GM21390 (cell line): ENCODE results near the gene GPR152.

Source experiments
- ATAC-seq: cut with Tn5 transposase; IDR thresholded peaks from one replicate; pipeline ENCODE4 v1.9.1; 2021; ENCODE audit not compliant: unreplicated experiment

The GPR152 gene, protein sequence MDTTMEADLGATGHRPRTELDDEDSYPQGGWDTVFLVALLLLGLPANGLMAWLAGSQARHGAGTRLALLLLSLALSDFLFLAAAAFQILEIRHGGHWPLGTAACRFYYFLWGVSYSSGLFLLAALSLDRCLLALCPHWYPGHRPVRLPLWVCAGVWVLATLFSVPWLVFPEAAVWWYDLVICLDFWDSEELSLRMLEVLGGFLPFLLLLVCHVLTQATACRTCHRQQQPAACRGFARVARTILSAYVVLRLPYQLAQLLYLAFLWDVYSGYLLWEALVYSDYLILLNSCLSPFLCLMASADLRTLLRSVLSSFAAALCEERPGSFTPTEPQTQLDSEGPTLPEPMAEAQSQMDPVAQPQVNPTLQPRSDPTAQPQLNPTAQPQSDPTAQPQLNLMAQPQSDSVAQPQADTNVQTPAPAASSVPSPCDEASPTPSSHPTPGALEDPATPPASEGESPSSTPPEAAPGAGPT

DNA sequence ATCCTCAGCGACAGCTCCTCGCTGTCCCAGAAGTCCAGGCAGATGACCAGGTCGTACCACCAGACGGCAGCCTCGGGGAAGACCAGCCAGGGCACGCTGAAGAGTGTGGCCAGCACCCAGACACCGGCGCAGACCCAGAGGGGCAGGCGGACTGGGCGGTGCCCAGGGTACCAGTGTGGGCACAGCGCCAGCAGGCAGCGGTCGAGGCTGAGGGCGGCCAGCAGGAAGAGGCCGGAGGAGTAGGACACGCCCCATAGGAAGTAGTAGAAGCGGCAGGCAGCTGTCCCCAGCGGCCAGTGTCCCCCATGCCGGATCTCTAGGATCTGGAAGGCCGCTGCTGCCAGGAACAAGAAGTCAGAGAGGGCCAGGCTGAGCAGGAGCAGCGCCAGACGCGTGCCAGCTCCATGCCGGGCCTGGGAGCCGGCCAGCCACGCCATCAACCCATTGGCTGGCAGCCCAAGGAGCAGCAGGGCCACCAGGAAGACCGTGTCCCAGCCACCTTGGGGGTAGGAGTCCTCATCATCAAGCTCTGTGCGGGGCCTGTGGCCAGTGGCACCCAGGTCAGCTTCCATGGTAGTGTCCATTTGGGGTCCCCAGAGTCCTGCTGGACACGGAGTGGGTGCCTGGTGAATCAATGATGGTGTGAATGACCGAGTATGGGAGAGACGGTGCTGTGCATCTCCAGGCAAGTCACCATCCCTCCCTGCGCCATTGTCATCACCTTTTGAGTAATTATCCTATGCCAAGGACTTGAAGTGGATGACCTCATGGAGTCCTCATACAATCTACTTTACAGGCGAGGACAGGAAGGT lies at the start of gene GPR152:
Gene GPR152 (minus strand): TSS at position 589 of the 812 bp plus-strand sequence. CDS start 5 bp downstream, at position 584.
- ATAC-seq: no peak

DNA sequence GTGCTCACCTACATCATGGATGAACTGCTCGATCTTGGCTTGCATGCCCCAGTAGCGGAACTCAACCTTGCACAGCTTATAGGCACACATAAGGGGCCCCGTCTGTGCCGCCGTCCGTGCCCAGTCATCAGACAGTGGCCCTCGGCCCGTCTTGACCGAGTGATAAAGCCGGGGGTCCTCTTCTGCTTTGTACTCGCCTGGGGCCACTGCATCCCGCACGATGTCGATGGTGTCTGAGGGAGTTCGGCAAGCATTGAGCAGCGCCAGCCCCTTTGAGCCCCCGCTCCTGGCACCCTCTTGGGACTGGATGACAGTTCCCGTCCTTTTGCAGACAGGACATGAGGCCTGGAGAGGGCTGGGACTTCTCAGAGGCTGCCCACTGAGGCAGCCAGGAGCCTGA lies 49.3 kb upstream of the GPR152 start:
- ATAC-seq: no peak

DNA sequence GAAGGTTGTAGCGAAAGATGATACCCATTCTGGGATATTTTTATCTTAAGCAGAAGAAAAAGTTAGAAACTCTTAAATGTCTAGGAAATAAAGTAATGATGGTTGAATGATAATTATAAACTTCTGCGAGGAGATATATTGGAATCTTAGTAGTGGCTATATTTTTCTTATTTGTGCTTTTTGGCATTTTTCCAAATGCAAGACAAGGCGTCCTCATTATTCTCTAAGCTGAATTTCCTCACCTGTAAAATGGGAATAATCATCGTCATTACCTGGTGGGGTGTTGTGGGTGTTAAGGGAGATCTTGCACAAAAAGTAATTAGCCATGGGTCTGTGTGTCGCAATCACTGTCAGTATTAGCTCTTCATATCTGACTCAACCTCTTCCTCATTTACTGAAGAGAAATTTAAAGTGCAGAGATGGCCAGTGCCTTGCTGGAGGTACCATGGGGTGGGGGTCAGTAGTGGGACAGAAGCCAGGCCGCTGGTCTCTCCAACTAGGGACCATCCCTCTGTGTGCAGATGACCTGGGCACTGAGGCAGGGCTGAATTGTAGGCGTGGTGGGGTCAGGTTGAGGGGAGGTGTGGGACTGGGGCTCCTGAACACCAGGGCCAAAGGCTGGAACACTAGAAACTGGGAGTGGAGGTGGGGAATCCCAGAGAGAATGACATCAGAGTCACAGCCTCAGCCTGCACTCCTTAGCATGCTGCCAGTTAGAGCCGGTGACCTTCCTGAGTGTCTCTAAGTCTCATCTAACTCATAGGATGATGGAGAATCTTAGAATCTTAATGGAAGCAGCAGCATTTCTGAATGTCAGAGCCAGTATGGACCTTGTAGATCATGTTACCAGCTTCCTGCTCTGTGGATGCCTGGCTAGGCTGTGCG lies 48.5 kb upstream of the GPR152 start:
- no peak for ATAC-seq

DNA sequence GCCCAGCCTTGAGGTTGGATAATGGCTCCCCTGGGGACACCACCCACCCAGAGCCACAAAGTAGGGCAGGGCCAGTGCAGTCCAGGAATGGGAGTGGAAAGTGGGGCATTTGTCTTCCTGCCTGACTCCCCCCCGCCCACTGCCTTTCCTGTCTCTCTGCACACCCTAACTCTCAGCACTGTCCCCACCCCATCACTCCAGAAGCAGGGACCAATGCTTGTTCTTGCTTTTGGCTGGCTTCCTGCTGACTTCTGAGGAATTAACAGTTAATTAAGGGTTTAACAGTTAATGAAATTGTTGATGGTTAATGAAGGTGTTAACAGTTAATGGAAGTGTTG lies 47.9 kb upstream of the GPR152 start:
- ATAC-seq: no peak

DNA sequence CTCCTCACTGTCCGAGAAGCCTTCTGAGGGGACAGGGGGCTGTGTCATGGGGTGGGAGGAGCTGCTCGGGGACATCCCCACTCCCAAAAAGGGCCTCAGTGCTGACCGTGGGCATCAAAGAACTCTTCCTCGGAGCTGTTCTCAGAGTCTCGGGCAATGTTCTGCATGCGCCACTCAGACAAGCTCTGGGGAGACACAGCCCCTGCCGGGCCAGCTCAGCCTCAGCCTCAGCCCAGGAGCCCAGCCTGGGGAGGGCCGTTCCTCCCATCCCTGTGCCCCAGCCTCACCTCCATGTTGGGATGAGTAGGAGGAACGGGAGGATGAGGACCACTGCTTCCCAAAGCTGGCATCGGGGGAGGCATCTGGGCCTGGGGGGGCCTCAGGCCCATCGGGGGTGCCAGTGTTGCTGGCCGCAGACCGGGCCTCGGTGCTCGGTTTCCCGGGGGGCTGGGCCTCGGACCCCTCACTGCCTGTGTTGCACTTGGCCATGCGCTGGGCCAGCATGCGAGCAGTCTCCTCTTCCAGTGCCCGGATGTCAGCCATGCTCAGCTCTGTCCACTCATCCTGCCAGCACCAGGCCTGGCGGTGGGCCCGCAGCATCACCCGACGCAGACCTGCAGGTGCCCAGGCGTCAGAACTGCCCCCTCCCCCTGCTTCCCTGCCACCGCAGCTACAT lies 47.4 kb upstream of the GPR152 start:
- ATAC-seq: no peak

DNA sequence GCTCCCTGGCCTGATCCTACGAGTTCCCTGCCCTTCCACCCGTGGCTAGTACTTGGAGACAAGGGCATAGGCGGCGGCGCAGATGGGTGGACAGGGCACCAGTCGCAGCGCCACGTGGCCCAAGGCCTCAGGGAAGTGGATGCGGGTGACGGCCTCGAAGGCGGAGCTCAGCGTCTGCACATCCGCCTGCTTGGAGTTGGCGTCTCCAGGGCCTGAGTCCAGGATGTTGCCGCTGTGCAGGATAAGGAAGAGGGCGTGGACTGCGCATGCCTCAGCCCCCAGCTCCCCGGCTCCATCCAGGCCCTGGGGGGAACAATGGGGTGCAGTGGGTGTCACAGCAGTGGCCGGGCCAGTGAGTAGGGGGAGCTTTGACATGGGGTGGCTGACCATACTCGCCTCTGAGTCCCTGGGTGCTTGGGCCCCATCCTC lies 46.0 kb upstream of the GPR152 start:
- ATAC-seq: no peak

DNA sequence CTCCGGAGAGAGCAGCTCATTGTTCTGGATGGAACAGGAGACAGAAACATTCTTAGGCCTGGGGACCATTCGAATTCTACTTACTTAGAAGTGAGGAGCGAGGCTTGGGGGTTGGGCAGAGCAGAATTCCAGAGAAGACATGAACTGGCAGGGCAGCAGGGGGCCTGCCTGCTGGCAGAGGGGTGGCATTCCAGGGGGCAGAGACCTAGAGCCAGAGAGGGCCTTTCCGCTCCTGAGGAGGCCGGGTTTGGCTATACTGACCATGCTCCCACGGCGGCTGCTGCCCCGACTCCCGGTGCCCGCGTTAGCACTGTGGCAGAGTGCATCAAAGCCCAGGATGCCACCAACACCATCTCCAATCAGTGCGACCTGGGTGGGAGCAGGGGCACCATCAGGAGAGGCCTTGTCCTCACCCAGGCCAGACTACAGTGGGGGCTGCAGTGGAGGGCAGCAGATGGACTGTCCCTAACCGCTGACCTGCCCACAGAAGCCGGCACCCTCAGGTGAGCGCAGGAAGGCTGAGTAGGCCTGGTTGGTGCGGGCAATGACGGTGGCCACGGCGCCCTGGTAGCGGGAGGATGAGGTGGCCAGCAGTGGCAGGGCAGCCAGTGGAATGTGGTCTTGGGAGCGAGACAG lies 45.2 kb upstream of the GPR152 start:
- ATAC-seq: no peak

DNA sequence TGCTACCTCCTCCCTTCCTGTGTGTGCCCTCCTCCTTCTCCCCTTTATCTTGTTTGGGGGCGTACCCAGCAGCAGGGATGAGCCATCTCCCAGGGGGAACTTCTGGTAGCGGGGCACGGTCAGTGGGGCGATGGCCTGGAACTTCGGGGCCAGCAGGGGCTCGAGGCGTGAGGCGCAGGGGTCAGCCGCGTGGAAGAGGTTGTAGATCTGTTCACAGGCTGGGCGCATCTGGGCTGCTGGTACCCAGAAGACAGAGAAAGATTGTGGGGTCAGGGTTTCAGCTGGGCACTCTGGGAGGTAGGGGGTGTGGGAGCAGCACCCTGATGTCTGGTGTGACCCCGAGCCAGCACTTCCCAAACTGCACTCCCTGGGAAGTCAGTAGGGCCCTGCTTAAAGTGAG lies 43.6 kb upstream of the GPR152 start:
- ATAC-seq: no peak

DNA sequence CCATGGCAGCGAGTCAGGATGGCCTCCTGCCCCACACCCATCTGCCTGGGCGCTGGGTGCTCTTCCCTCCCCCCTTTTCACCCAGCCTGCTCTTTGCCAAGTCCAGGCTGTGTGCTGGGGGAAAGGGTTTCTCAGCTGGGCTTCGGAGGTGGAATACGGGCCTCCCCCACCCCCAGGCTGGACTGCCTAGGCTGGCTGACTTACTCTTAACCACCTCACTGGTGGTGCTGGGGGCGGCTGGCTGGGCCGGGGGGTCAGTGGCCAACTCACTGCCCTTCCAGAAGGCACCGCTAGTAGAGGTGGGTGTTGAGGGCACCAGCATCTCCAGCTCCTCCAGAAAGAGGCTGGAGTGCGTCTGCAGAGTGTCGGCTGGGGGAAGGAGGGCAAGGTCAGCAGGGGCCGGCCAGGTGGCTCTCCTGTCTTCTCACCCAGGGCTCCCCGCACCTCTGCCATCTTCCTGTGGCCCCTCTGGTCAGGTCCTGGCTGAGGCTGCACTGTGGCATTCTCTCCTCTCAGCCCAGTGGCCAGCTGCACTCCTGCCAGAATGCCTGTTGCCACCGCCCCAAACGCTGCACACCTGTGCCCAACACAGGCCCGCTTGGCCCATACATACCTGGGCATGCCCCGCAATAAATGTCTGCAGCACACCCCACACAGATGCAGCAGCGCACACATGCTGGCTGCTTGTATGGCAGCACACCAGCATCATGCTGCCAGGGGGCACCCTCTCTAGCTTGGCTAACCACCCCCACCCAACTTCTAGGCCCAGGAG lies 42.9 kb upstream of the GPR152 start:
- ATAC-seq: no peak

DNA sequence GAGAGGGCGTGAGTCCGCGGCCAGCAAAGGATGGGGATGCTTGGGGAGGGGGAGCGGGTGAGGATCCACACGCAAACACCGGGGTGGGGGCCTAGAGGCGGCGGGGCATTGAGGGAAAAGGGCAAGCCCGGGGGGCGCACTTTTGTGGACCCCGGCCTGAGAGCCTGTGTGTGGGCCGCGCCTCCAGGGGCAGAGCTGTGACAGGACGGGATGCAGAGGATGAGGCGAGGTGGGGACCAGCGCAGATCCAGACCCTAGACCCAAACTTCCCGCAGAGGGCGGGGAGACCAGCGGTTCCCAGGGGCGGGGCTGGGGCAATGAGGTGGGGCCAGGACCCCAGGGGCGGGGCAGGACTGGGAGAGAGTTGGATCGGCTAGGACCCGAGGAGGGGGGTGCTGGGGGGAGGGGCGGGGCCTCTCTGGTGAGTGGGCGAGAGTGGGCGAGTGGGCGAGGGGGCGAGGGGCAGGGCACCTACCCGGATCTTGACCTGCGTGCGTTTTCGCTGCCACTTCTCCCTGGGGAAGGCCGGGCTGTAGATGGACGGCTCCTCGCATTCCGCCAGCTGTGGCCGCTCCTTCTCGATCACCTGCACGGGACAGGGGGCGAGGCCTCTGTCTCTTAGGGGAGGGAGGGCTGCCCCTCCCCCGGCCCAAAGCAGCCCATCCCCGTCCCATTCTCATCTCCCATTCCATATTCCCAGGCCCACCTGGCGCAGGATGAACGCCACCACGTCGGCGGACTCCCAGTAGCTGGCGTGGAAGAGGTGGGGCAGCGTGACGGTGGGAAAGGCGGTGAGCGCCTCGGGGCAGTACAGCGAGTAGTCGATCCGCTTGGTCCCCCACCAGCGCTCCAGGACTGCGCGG lies 42.1 kb upstream of the GPR152 start:
- ATAC-seq: no peak

DNA sequence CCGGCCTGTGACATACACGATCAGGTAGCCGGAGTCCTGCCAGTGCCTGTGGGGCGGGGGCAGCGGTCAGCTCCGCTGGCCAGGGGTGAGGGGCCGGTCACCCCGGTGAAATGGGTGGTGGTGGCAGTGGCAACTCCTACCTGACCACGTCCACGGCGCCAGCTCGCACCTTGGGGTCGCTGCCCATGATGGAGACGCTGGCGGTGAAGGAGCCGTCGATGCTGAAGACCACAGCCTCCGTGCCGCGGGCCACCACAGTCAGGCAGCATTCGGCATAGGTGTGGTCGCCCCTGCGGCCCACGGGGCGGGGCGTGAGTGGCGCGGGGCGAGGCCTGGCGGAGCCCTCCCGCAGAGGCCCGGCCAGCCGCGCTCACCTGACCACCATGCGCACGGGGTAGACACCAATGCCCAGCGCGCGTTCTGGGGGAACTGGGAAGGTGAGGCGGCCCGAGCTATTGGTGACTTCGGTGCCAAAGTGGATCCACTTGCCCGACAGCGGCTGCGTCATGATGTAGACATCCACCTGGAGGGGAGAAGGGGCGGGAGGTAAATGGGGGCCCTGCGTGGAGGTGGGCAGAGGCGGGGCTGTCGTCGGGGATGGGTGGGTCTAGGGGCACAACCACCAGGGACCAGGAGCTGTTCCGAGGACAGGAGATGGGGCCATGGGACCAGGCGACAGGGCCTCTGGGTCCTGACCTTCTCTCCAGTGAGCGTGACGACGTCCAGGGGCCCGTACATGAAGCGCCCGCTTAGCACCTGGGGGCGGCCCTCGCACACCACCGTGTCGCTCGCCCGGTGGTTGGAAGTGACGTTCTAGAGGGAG lies 41.2 kb upstream of the GPR152 start:
- ATAC-seq: no peak

DNA sequence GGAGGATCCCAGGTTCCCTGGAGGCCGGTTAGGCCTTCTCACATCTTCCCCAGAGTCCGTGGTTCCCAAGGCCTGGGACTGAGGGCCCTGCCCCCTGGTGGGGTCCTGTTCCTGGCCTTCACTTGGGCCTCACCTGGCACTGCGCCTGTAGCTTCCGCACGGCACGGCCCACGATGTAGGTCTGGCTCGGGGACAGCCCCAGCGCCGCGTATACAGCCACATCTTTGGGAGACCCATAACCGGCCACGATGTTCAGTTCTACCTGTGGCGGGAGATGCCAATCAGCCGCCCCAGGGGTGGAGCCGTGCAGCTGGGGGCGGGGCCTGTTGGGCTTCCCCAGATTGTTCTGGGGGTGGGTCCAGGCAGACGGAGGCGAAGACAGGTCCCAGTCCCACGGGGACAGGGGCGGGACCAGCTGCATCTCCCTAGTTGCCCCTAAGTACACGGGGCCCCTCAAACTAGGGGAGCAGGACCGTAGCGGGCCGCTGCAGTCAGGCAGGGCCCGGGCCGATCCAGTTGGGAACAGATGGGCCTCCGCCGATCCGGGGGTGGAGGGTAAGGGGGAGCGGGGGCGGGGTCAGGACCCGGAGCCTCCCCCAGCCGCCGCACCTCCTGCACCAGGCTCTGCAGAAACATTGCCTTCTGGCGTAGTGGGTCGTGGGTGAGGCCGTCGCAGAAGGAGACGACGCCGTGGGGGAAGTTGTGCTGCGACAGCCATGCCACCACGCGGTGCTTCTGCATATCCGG lies 40.4 kb upstream of the GPR152 start:
- ATAC-seq: no peak

DNA sequence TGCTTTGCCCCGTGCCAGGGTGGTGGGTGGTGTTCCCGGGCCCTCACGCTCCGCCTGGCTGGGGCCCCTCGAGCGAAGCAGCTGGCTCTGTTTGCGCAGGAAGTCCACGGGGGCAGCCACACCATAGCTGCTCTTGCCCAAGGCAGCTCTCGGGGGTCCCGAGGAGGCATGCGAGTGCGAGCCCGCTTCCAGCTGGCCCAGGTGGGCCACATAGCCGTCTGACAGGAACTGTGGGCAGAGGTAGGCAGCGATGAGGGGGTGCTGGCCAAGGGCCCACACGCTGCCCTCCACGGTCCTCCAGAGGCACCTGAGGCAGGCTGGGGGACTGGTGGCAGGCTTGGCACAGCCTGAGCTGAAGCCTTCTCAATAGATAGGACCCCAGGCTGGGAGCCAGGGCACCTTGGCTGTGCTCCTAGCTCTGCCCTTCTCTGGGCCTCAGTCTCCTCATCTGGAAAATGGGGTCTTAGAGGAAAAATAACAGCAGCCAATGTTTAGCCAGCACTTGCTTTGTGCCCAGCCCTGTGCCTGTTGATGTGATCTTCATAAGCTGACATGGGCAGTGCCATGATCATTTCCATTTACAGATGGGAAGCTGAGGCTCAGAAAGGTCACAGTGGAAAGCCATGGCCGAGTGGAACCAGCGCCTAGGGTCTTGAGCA lies 39.7 kb upstream of the GPR152 start:
- ATAC-seq: no peak

DNA sequence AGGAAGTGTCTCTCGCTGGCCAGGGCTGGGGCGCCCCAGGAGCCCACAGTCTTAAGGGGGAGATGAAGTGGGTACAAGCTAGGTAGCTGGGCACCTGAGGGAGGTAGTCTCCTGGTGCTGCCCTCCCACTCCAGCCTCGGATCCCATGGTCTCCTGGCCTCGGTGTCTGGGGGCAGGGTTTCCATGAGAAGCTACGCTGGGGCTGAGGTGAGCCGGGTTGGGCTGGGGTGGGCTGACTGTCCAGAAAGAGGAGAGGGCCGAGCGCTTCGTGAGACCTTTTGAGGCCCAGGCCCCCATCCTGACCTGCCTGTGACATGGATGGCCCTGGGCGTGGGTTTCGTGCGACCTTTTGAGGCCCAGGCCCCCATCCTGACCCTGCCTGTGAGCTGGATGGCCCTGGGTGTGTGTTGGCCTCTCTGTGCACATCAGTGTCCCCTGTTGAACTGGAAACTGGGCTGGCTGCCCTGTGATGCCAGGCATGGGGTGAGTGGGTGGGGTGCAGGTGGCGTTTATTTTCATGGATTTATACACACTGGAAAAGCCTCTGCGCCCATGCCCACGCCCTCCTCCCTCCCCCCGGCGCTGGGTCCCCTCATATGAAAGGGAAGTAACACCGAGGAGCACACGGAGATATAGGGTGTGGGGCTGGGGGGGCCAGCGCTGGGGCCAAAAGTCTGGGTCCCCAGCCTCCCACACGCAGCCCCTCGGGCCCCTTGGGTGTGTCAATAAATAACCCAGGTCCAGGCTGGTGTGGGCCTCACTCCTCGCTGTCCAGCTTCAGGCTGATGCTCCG lies 38.9 kb upstream of the GPR152 start:
- no peak for ATAC-seq

DNA sequence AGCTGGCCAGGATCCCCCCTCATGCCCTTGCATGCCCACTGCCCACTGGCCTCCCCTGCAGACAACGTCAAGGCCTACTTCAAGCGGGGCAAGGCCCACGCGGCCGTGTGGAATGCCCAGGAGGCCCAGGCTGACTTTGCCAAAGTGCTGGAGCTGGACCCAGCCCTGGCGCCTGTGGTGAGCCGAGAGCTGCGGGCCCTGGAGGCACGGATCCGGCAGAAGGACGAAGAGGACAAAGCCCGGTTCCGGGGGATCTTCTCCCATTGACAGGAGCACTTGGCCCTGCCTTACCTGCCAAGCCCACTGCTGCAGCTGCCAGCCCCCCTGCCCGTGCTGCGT lies 38.2 kb upstream of the GPR152 start:
- ATAC-seq: no peak
